Gastrocnemius medialis (tissue), 4 donors: ENCODE data around the gene GPR146. TPM values are rescaled to one million over a fixed set of nuclear protein-coding genes. Genes with fewer than 3 reads are reported as not detected.

Source experiments
- ATAC-seq, 2 donors: fragments of 150-250 bp; one replicate each; pipeline ENCODE4 v1.9.1; 2016
- DNase-seq, 2 donors: peaks; one replicate each; pipeline ENCODE4 v3.0.0-alpha.2; 2019
- H3K27ac ChIP-seq, 4 donors: fragments of 200-600 bp; sonication (generic); 1 replicate in 1 of 4; 2 replicates in 3 of 4; pipeline ENCODE4 v1.5.1; 2016 to 2018; ENCODE audit warnings: mild to moderate bottlenecking in 2 of 4, moderate library complexity in 1 of 4
- H3K27me3 ChIP-seq, 3 donors: fragments of 200-600 bp; sonication (generic) in 2 of 3; 1 replicate in 1 of 3; 2 replicates in 2 of 3; pipeline versions ENCODE4 v1.5.1 to v1.6.0; 2016 to 2019; ENCODE audit warnings: mild to moderate bottlenecking in 1 of 3, moderate library complexity in 1 of 3
- H3K36me3 ChIP-seq, 2 donors: fragments of 200-600 bp; sonication (generic) in 1 of 2; one replicate each; pipeline ENCODE4 v1.5.1; 2017 to 2018
- H3K4me1 ChIP-seq, 2 donors: fragments of 200-600 bp; sonication (generic) in 1 of 2; one replicate each; pipeline ENCODE4 v1.5.1; 2016 to 2017; ENCODE audit warnings: mild to moderate bottlenecking in 2 of 2
- H3K4me3 ChIP-seq, 4 donors: fragments of 200-600 bp; sonication (generic) in 3 of 4; 1 replicate in 1 of 4; 2 replicates in 3 of 4; pipeline ENCODE4 v1.5.1; 2016 to 2019; ENCODE audit warnings: mild to moderate bottlenecking in 2 of 4
- H3K9me3 ChIP-seq, 3 donors: fragments of 200-600 bp; sonication (generic) in 2 of 3; 1 replicate in 1 of 3; 2 replicates in 2 of 3; pipeline ENCODE4 v1.5.1; 2016 to 2019
- CTCF ChIP-seq, 5 experiments: fragments of 450-650 bp in 3 of 5; fragments of 200-600 bp in 2 of 5; sonication (generic) in 2 of 5; IDR thresholded peaks in 4 of 5; conservative IDR thresholded peaks in 1 of 5; 1 replicate in 4 of 5; 2 replicates in 1 of 5; pipeline ENCODE4 v1.5.1; 2016 to 2019; ENCODE audit warnings: antibody characterized with exemption in 5 of 5, mild to moderate bottlenecking in 3 of 5, moderate library complexity in 3 of 5
- POLR2A ChIP-seq, 2 donors: fragments of 450-650 bp; IDR thresholded peaks; one replicate each; pipeline ENCODE4 v1.6.1; 2017; ENCODE audit warnings: antibody characterized with exemption in 2 of 2, mild to moderate bottlenecking in 2 of 2, moderate library complexity in 2 of 2
- in situ Hi-C, 4 donors: fragments of 200-750 bp; cut with MboI; loops; one replicate each; pipeline versions ENCODE4 v1.15.0 to v1.8.0; 2017; ENCODE audit warnings: low sequenced_read_pairs in 4 of 4
- intact Hi-C: fragments of 100-400 bp; cut with DNase I; formaldehyde crosslinking; loops from one replicate; pipeline ENCODE4 v1.15.1; 2023; ENCODE audit warnings: low total_unique reads
- total RNA-seq, 4 donors: library from RNA; depleted of rRNA; stranded (reverse); fragments of >200 nt; gene quantifications; one replicate each; pipeline versions ENCODE4 v1.1.0 to v1.2.3, GENCODE V29; 2016

GPR146 gene
- total RNA-seq, 4 donors from 2014 or later: 23.3 to 43.8 (median 29.5) TPM

GRCh38 chr7:1021366-1021765 is 23.0 kb upstream of the GPR146 start:
- no peak overlapping the region for H3K4me3 ChIP-seq
- H3K36me3 ChIP-seq: no peaks in the 10 kb centered on the region
- H3K27ac ChIP-seq: no peak overlapping the region
- TF ChIP-seq CTCF (IDR thresholded peaks at IDR 0.05 in 4 of 5, conservative IDR thresholded peaks at IDR 0.05 in 1 of 5): no peak
- no peak for TF ChIP-seq POLR2A (IDR thresholded peaks at IDR 0.05)
- intact Hi-C loops: loop anchor here (5.0 kb wide), 1 partner anchor 46 kb away; no protein-coding TSS in a partner anchor
- ATAC-seq (peak in 1 of 2 donors; percentile 34), DNase-seq (no peak)
- H3K27me3 ChIP-seq: no peaks in the 10 kb centered on the region
- in situ Hi-C loops: no loop called here
- H3K9me3 ChIP-seq: no peaks in the 10 kb centered on the region
- peaks cover 9 to 16% of the 10 kb centered on the region in 2 donors for H3K4me1 ChIP-seq

- peaks cover 9 to 16% of the 10 kb centered on the region in 2 donors for H3K4me1 ChIP-seq
- intact Hi-C loops (loop anchor here (5.0 kb wide), 1 partner anchor 45 kb away; no protein-coding TSS in a partner anchor), in situ Hi-C loops (no loop called here)
- H3K36me3 ChIP-seq: no peaks in the 10 kb centered on the region
- DNase-seq (no peak), ATAC-seq (no peak)
- H3K4me3 ChIP-seq: no peak overlapping the region
- H3K9me3 ChIP-seq: no peaks in the 10 kb centered on the region
- no peak overlapping the region for H3K27ac ChIP-seq
- no peak for TF ChIP-seq CTCF (IDR thresholded peaks at IDR 0.05 in 4 of 5, conservative IDR thresholded peaks at IDR 0.05 in 1 of 5)
- no peak for TF ChIP-seq POLR2A (IDR thresholded peaks at IDR 0.05)
- H3K27me3 ChIP-seq: no peaks in the 10 kb centered on the region
Measured at GRCh38 chr7:1021931-1022330, 22.4 kb upstream of the GPR146 start.

GRCh38 chr7:1022356-1022755 is 22.0 kb upstream of the GPR146 start:
- Histone ChIP-seq H3K27ac (no peak overlapping the region), H3K36me3 (no peaks in the 10 kb centered on the region), H3K27me3 (no peaks in the 10 kb centered on the region), H3K4me1 (peaks cover 10 to 19% of the 10 kb centered on the region in 2 donors), H3K4me3 (no peak overlapping the region), H3K9me3 (no peaks in the 10 kb centered on the region)
- ATAC-seq (no peak), DNase-seq (no peak)
- intact Hi-C loops (loop anchor here (5.0 kb wide), 1 partner anchor 45 kb away; no protein-coding TSS in a partner anchor), in situ Hi-C loops (no loop called here)
- TF ChIP-seq CTCF (IDR thresholded peaks at IDR 0.05 in 4 of 5, conservative IDR thresholded peaks at IDR 0.05 in 1 of 5): no peak
- no peak for TF ChIP-seq POLR2A (IDR thresholded peaks at IDR 0.05)

GRCh38 chr7:1022801-1023465 is 21.4 kb upstream of the GPR146 start:
- H3K27me3 ChIP-seq: no peaks in the 10 kb centered on the region
- intact Hi-C loops: loop anchor here (5.0 kb wide), 1 partner anchor 44 kb away; no protein-coding TSS in a partner anchor
- no peaks in the 10 kb centered on the region for H3K36me3 ChIP-seq
- no peaks in the 10 kb centered on the region for H3K9me3 ChIP-seq
- H3K4me3 ChIP-seq: no peak overlapping the region
- DNase-seq (no peak), ATAC-seq (no peak)
- no peak overlapping the region for H3K27ac ChIP-seq
- TF ChIP-seq POLR2A (IDR thresholded peaks at IDR 0.05): no peak
- in situ Hi-C loops: no loop called here
- peaks cover 14 to 23% of the 10 kb centered on the region in 2 donors for H3K4me1 ChIP-seq

GRCh38 chr7:1024331-1024841 is 20.0 kb upstream of the GPR146 start:
- Histone ChIP-seq H3K27me3 (no peaks in the 10 kb centered on the region), H3K4me1 (peaks cover 21 to 30% of the 10 kb centered on the region in 2 donors), H3K4me3 (no peak overlapping the region), H3K27ac (peak overlapping the region in 1 of 4 donors; percentile 20), H3K36me3 (no peaks in the 10 kb centered on the region), H3K9me3 (no peaks in the 10 kb centered on the region)
- in situ Hi-C loops: no loop called here
- peak in 1 of 2 donors; percentile 39 for DNase-seq
- intact Hi-C loops: loop anchor here (5.0 kb wide), 1 partner anchor 43 kb away; no protein-coding TSS in a partner anchor
- ATAC-seq: no peak
- TF ChIP-seq POLR2A (IDR thresholded peaks at IDR 0.05): no peak
- no peak for TF ChIP-seq CTCF (IDR thresholded peaks at IDR 0.05 in 4 of 5, conservative IDR thresholded peaks at IDR 0.05 in 1 of 5)
